Activated T-helper 2 cell treated with anti-CD3 and anti-CD28 coated beads, Interferon-gamma antibody, Interleukin-2, Interleukin-4, amounts not matched to agents 10 μg/mL and 5 μg/mL and 100 μg/mL, durations not matched to agents 14 hours and 24 hours and 36 hours (primary cell): ENCODE measurements around the gene DPH5. TPM values are rescaled to one million over a fixed set of nuclear protein-coding genes. Genes with fewer than 3 reads are reported as not detected.
"Not testable (repeated sequence)": the region's sequence is repeated elsewhere in the genome, so short reads cannot be mapped to it uniquely, and the experiment has no call there.

Experiments used
- DNase-seq: peaks from one replicate; pipeline ENCODE4 v3.0.0; 2021; ENCODE audit warnings: low spot score
- H3K27ac Mint-ChIP-seq: one replicate; pipeline ENCODE4 v1.8.0; 2021; ENCODE audit warnings: mixed read lengths
- H3K27me3 Mint-ChIP-seq: one replicate; pipeline ENCODE4 v1.8.0; 2021; ENCODE audit warnings: low read depth, mixed read lengths
- H3K36me3 Mint-ChIP-seq: one replicate; pipeline ENCODE4 v1.8.0; 2021; ENCODE audit warnings: low read depth, mixed read lengths
- H3K4me1 Mint-ChIP-seq: one replicate; pipeline ENCODE4 v1.8.0; 2021; ENCODE audit warnings: low read depth, mixed read lengths
- H3K4me3 Mint-ChIP-seq: one replicate; pipeline ENCODE4 v1.8.0; 2021; ENCODE audit warnings: low read depth, mild to moderate bottlenecking, moderate library complexity, mixed read lengths
- H3K9me3 Mint-ChIP-seq: one replicate; pipeline ENCODE4 v1.8.0; 2021; ENCODE audit warnings: mixed read lengths
- intact Hi-C: fragments of 100-400 bp; cut with micrococcal nuclease; formaldehyde crosslinking; loops from one replicate; pipeline ENCODE4 v1.15.1; 2023
- total RNA-seq: library from RNA; stranded (reverse); gene quantifications from 2 replicates; pipeline ENCODE4 v1.2.3, GENCODE V29; 2022

DPH5 gene, protein sequence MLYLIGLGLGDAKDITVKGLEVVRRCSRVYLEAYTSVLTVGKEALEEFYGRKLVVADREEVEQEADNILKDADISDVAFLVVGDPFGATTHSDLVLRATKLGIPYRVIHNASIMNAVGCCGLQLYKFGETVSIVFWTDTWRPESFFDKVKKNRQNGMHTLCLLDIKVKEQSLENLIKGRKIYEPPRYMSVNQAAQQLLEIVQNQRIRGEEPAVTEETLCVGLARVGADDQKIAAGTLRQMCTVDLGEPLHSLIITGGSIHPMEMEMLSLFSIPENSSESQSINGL
- total RNA-seq: 33.5 and 40.0 TPM in 2 replicates

DNA sequence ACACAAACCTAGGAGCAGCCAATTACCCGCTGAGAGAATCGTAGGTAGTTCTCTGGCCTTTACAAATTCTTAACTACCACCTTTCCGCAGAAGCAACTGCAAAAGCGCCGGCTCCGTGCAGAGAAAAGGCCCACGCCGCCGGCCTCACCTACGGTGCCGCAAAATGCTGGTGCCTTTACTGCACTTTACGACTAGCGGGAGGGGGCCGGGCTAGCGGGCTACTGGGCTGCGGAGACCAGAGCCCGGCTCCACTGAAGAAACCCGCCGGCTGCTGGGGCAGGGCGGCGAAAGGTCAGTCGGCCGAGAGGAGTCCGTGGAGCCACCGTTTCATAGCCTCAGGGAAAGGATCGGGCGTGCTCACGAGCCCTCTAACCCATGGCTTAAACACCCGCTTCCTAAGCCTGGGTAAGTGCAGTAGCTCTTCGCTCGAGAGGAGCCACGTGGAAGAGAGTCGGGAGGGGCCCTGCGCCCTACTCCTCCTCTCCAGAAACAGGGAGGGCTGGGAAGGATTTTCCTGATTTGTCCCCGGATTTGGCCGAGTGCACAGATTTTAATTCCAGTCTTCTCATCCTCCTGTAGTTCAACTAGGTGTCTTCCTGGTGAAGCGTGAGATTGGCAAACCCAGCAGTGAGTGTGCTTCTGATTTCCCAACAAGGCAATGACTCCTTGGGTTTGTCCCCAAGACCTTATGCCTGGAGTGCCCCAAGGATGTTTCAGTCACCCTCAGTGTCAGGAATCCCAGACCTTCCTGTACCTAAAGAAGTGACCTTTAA lies at the start of gene DPH5:
TSS of gene DPH5 (minus strand) at position 128 of the 773 bp plus-strand sequence. CDS start 341 bp downstream, outside the sequence.
- intact Hi-C loops: loop anchor here (1.0 to 5.0 kb wide), 7 partner anchors 17 to 259 kb away; no protein-coding TSS in a partner anchor
- peaks cover 51% of the 10 kb centered on the region for H3K4me1 Mint-ChIP-seq
- H3K9me3 Mint-ChIP-seq: peaks cover under 1% of the 10 kb centered on the region
- H3K27me3 Mint-ChIP-seq: no peaks in the 10 kb centered on the region
- peaks cover 66% of the 10 kb centered on the region for H3K36me3 Mint-ChIP-seq
- H3K4me3 Mint-ChIP-seq: peak within 1 kb of the TSS; percentile 99
- H3K27ac Mint-ChIP-seq: peak within 1 kb of the TSS; percentile 94
- DNase-seq: peak; percentile 85

DNA sequence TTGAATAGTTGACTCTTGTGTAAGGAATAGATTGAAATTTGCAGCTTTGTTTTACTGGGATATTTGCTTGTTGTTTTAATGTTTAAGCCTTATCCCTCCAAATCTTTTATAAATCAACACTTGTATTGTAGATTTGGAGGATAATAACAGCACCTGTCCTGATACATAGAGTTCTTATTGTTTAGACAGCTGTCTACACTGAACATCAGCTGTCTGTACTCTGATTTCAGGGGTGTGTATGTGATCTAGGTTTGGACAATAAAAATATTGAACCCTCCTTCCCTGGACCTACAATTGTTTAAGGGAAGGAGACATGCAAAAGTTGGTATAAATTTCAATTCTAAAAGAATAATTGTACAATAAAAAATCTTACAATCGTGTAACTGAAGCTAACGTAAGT lies 48.3 kb upstream of the DPH5 start:
- peaks cover 68% of the 10 kb centered on the region for H3K36me3 Mint-ChIP-seq
- peaks cover 5% of the 10 kb centered on the region for H3K9me3 Mint-ChIP-seq
- no peak overlapping the region for H3K4me3 Mint-ChIP-seq
- peaks cover 30% of the 10 kb centered on the region for H3K4me1 Mint-ChIP-seq
- no peak for DNase-seq
- H3K27ac Mint-ChIP-seq: no peak overlapping the region
- no peaks in the 10 kb centered on the region for H3K27me3 Mint-ChIP-seq
- intact Hi-C loops: no loop called here

DNA sequence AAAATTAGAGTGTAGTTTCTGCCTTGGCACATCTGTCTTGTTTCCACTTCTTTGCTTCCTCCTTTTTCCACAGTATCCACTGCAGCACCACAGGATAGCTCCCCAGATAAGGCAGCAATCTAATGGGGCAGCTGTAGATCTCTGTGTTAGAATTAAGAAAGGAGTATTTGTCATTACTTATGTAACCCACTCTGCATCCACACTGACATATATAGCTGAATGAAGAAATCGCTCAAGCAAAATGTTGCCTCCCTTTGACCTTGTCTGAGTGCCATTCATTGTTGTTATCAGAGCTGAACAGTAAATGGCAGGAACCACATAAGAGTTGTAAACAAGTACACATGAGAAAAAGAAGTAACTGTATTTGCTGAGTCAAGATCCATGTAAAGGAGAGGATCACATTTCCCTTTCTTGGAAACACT lies 45.9 kb upstream of the DPH5 start:
- no peak overlapping the region for H3K27ac Mint-ChIP-seq
- H3K4me1 Mint-ChIP-seq: peaks cover 37% of the 10 kb centered on the region
- no peaks in the 10 kb centered on the region for H3K27me3 Mint-ChIP-seq
- DNase-seq: no peak
- intact Hi-C loops: no loop called here
- peaks cover 64% of the 10 kb centered on the region for H3K36me3 Mint-ChIP-seq
- H3K9me3 Mint-ChIP-seq: peaks cover 8% of the 10 kb centered on the region
- H3K4me3 Mint-ChIP-seq: no peak overlapping the region

DNA sequence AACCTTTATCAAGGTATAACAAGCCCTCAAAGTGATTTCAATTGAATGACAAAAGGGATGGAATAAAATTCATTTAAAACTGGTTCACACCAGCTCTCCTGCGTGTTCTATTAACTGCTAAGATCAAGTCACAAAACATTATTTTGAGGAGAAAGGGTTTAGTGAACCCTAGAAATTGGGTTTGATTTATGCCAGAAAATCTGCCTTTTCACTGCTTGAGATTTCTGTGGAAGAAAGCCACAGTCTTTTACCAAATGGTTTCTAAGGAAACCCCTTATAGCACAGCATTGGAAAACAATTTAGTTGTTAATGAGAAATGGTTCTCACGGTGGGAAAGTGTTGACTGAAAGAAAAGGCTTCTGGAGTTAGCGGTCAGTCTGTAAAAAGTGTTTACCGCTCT lies 43.6 kb upstream of the DPH5 start:
- DNase-seq: no peak
- peaks cover 8% of the 10 kb centered on the region for H3K9me3 Mint-ChIP-seq
- intact Hi-C loops: no loop called here

DNA sequence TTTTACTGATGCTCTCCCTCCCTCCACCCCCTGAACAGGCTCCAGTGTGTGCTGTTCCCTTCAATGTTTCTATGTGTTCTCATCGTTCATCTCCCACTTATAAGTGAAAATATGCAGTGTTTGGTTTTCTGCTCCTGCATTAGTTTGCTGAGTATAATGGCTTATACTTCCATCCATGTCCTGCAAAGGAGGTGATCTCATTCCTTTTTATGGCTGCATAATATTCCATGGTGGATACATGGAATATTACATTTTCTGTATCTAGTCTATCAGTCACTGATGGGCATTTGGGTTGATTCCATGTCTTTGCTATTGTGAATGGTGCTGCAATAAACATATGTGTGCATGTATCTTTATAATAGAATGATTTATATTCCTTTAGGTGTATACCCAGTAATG lies 41.4 kb upstream of the DPH5 start:
- H3K9me3 Mint-ChIP-seq, intact Hi-C loops, DNase-seq, H3K27me3 Mint-ChIP-seq, H3K27ac Mint-ChIP-seq, H3K4me3 Mint-ChIP-seq: not testable (repeated sequence)
- Mint-ChIP-seq H3K36me3 (peaks cover 43% of the 10 kb centered on the region), H3K4me1 (peaks cover 45% of the 10 kb centered on the region)

More for the DNA sequence above, 43.6 kb upstream of the DPH5 start:
- Mint-ChIP-seq H3K4me1 (peaks cover 46% of the 10 kb centered on the region), H3K4me3 (no peak overlapping the region), H3K27ac (no peak overlapping the region), H3K36me3 (peaks cover 53% of the 10 kb centered on the region), H3K27me3 (no peaks in the 10 kb centered on the region)

DNA sequence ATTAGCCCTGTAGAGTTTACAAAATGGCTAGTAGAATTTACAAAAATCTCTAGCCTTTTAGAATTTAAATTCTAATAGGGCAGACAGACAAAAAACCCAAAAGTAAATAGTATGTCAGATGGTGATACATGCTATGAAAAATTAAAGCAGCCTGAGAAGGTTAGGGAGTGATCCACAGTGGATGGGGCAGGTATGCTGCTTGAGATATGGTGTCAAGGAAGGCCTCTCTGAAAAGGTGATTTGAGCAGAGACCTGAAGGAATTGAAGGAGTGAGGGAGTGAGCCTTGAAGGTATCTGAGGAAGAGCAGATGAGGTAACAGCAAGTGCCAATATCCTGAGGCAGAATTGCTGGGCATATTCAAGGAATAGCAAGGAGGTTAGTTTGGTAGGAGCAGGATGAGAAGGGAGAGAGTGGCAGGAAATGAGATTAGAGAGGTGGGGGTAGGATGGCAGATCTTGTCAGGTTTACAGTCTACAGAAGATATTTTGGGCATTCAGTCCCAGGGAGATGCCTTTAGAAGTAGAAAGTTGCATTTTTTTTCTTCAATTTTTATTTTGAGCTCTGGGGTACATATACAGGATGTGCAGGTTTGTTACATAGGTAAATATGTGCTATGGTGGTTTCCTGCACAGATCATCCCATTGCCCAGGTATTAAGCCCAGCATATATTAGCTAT lies 40.8 kb upstream of the DPH5 start:
- peak overlapping the region; percentile 40 for H3K27ac Mint-ChIP-seq
- intact Hi-C loops: no loop called here

DNA sequence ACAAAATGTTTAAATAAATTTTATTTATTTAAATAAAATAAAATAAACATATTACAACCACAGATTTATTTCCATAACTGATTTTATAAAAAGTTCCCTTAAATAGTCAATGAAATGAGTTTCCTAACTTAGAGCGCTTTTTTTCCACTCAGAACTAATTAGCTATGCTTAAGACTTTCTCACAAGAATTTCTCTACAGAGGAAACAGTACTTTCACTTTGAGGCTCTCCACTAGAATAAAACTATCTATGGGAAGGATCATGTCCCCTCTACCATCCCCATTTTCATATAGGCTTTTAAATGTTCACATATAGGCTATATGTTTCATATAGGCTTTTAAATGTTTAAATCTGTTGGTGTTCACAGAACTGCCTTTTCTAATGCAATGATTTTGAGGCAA lies 40.0 kb upstream of the DPH5 start:
- peaks cover 35% of the 10 kb centered on the region for H3K4me1 Mint-ChIP-seq
- no peak for DNase-seq
- intact Hi-C loops: no loop called here
- H3K4me3 Mint-ChIP-seq: no peak overlapping the region
- H3K36me3 Mint-ChIP-seq: peaks cover 44% of the 10 kb centered on the region
- peak overlapping the region; percentile 14 for H3K27ac Mint-ChIP-seq
- H3K27me3 Mint-ChIP-seq: no peaks in the 10 kb centered on the region
- peaks cover 8% of the 10 kb centered on the region for H3K9me3 Mint-ChIP-seq

More for the DNA sequence above, 40.8 kb upstream of the DPH5 start:
- no peak for DNase-seq
- Mint-ChIP-seq H3K9me3 (peaks cover 8% of the 10 kb centered on the region), H3K36me3 (peaks cover 42% of the 10 kb centered on the region), H3K4me1 (peaks cover 41% of the 10 kb centered on the region), H3K27me3 (no peaks in the 10 kb centered on the region), H3K4me3 (no peak overlapping the region)

DNA sequence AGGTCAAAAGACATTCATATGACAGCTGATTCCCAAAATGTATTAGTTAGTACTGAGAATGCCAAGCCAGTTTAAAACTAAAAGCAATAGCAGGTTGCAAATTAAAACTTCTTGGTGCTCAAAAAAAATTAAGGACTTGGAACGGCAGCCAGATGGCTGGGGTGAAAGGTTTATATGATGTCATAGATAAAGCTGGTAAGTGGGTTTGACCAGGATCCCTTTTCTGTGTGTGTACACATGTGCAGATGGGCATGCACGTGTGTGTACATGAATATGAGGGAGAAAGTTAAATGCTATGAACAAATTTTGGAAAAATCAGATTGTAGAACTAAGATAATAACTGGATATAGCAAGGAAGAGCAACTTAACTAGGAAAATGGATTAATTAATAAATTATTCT lies 39.1 kb upstream of the DPH5 start:
- H3K36me3 Mint-ChIP-seq: peaks cover 52% of the 10 kb centered on the region
- H3K27ac Mint-ChIP-seq: no peak overlapping the region
- H3K9me3 Mint-ChIP-seq: peaks cover 14% of the 10 kb centered on the region
- DNase-seq: no peak
- no peak overlapping the region for H3K4me3 Mint-ChIP-seq
- peaks cover 31% of the 10 kb centered on the region for H3K4me1 Mint-ChIP-seq
- H3K27me3 Mint-ChIP-seq: no peaks in the 10 kb centered on the region
- intact Hi-C loops: no loop called here

DNA sequence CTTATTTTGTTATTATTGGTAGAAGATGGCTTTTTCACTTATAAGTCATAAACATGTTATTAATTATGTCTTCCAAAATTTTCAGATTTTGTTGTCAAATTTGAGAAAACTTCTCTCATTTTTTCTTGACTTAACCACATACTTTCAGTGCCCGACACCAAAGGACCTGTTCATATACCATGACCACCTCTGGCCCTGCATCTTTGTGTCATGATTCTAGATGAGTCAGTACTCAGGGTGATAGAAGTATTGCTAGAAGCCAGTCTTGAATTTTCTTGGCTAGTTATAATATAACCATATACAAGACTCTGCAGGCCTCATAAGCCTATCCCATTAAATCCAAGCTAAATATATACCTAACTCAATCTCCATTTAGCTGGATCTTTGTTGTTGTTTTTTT lies 35.4 kb upstream of the DPH5 start:
- Mint-ChIP-seq H3K27ac (no peak overlapping the region), H3K9me3 (peaks cover 16% of the 10 kb centered on the region), H3K4me3 (no peak overlapping the region), H3K4me1 (peaks cover 13% of the 10 kb centered on the region), H3K36me3 (peaks cover 46% of the 10 kb centered on the region), H3K27me3 (no peaks in the 10 kb centered on the region)
- no peak for DNase-seq
- intact Hi-C loops: no loop called here

DNA sequence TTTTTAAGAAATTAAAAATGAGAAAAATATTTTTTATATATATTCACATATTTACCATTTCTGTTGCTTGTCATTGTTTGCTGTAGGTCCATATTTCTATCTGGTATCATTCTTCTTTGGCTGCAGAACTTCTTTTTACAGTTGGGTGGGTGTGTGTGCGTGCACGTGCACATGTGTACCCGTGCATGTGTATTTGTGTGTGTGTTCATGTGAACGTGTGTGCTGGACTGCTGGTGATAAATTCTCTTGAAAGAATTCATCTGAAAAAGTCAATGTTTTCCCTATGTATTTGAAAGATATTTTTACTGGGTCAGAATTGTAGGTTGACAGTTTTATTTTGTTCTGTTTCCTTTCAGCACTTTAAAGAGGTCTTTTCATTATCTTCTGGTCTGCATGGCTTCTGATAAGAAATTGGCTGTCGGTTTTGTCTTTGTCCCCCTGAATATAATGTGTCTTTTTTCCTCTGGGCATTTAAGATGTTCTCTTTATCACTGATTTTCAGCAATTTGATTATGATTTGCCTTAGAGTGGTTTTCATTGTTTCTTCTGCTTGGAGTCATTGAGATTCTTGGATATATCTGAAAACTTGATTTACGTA lies 34.5 kb upstream of the DPH5 start:
- no peaks in the 10 kb centered on the region for H3K27me3 Mint-ChIP-seq
- H3K36me3 Mint-ChIP-seq: peaks cover 51% of the 10 kb centered on the region
- peaks cover 16% of the 10 kb centered on the region for H3K9me3 Mint-ChIP-seq
- no peak for DNase-seq
- intact Hi-C loops: no loop called here
- H3K4me1 Mint-ChIP-seq: peaks cover 9% of the 10 kb centered on the region
- H3K4me3 Mint-ChIP-seq: no peak overlapping the region
- H3K27ac Mint-ChIP-seq: no peak overlapping the region

DNA sequence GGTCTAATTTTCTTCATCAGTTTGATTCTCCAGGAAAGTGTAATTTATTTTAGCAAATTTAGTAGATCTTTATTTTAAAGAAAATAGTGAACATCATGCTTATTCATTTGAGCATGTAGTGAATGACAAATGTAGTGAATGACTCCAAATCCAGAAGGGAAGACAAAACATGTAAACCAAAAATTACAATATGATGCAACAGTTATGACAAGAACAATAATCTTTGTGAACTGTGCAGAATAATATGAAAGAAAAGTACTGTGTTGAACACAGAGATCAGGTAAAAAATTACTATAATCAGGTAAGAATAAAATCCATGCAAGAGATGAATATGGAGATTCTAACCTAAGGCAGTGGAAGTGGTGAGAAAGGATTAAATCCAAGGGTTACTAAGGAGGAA lies 30.0 kb upstream of the DPH5 start:
- Mint-ChIP-seq H3K4me1 (peaks cover 5% of the 10 kb centered on the region), H3K36me3 (peaks cover 47% of the 10 kb centered on the region), H3K27ac (no peak overlapping the region), H3K9me3 (peaks cover 16% of the 10 kb centered on the region), H3K4me3 (no peak overlapping the region), H3K27me3 (no peaks in the 10 kb centered on the region)
- intact Hi-C loops: no loop called here
- no peak for DNase-seq

DNA sequence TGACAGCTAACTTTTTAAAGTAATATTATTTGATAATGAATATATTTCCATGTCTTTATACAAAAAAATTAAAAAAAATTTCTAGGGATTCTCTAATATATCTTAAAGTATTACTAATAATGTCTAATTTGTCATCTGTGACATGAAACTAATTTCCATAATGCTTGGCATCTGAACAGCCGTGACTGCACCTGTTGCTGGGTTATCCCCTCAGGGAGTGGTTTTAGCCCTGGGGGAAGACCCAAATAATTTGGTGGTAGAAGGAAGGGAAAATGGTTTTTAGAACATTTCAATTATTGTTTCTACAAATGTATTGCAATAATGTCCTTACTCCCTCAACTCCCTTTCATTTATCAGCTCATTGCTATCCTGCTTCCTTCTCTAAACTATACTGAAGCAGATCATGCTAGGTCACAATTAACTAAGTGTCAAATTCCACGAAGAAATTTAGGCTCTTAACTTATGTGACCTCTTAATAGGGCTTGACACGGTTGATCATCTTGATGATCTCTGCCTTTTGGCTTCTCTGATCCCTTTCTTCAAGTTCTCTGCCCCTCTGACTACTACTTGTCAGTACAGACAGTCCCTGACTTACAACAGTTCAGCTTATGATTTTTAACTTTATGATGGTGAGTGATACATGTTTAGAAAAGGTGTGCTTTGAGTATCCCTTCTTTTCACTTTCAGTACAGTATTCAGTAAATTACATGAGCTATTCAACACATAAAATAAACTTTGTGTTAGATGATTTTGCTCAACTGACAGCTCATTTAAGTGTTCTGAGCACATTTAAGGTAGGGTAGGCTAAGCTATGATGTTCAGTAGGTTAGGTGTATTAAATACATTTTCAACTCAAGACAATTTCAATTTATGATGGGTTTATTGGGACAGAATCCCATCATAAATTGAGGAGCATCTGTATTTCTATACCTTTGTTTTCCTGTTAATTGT lies 26.4 kb upstream of the DPH5 start:
- Mint-ChIP-seq H3K27ac (no peak overlapping the region), H3K4me3 (no peak overlapping the region), H3K4me1 (peaks cover 7% of the 10 kb centered on the region), H3K27me3 (no peaks in the 10 kb centered on the region), H3K9me3 (no peaks in the 10 kb centered on the region), H3K36me3 (peaks cover 31% of the 10 kb centered on the region)
- DNase-seq: no peak
- intact Hi-C loops: no loop called here
